Measurements from ENCODE around the gene TMEM132D. TPM values are rescaled to one million over a fixed set of nuclear protein-coding genes. Genes with fewer than 3 reads are reported as not detected.

Gene TMEM132D
- total RNA-seq, 5 donors from 2014 or later (not counting 1 experiment from before 2014, with no cell fraction given), result not detected

GRCh38 chr12:129080391-129080790 is 823.4 kb downstream of the TMEM132D start:
- Mint-ChIP-seq H3K4me3 (no peak overlapping the region), H3K36me3 (no peaks in the 10 kb centered on the region), H3K9me3 (peaks cover 0 to 6% (median 0%) of the 10 kb centered on the region in 3 donors), H3K27ac (no peak overlapping the region), H3K27me3 (no peaks in the 10 kb centered on the region), H3K4me1 (no peaks in the 10 kb centered on the region)
- Histone ChIP-seq H3K27me3 (replicated peaks in 1 of 2; ENCODE audit: control insufficient read depth in 2 of 2, extremely low read depth in 1 of 2, insufficient read depth in 2 of 2, low read length in 1 of 2) (peaks cover 0 to 8% of the 10 kb centered on the region in 2 experiments), H3K9me3 (no peaks in the 10 kb centered on the region), H3K36me3 (ENCODE audit: control insufficient read depth in 2 of 2, extremely low read depth in 1 of 2, insufficient read depth in 1 of 2, low read length in 1 of 2) (no peaks in the 10 kb centered on the region), H3K27ac (ENCODE audit: low read length) (no peak overlapping the region), H3K4me3 (ENCODE audit: control insufficient read depth in 1 of 2, extremely low read depth in 1 of 2, low read length in 1 of 2) (no peak overlapping the region), H3K4me1 (ENCODE audit: control insufficient read depth in 1 of 2, extremely low read depth in 1 of 2, insufficient read depth in 2 of 2, low read length in 2 of 2) (no peaks in the 10 kb centered on the region)
- 84% methylated on average over 2 of the region's 5 CpGs for whole genome bisulfite sequencing (ENCODE audit: insufficient coverage)
- ChIA-PET POLR2A (no interaction called here), CTCF (no interaction called here)
- no peak for DNase-seq
- ATAC-seq (replicated peaks in 1 of 4), result no peak

DNA sequence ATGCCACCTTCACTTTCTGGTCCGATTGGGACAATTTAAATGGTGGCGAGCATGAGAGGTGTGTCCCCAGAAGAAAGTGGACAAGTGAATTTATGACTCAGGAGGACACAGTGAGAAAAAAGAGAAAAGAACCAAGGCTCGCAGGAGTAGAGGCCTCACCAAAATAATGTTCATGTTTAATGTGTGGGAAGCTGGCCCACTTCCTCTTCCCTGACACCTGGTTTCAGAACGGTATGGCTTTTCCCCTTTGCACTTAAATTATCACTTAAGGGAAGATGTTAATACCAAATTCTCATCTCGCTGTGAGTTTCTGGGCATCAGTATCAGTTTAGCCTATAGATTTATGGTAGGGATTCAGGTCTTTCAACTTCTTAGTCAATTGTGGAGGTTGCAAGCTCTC is 824.1 kb downstream of the TMEM132D start:
- H3K27me3 Mint-ChIP-seq, result no peaks in the 10 kb centered on the region
- H3K4me3 Mint-ChIP-seq, result no peak overlapping the region
- no peak overlapping the region for H3K27ac Mint-ChIP-seq
- no peaks in the 10 kb centered on the region for H3K36me3 Mint-ChIP-seq
- ChIA-PET POLR2A (no interaction called here), CTCF (no interaction called here)
- no peak overlapping the region for H3K27ac ChIP-seq (ENCODE audit: low read length)
- H3K36me3 ChIP-seq (ENCODE audit: control insufficient read depth in 2 of 2, extremely low read depth in 1 of 2, insufficient read depth in 1 of 2, low read length in 1 of 2), result no peaks in the 10 kb centered on the region
- H3K4me1 Mint-ChIP-seq, result no peaks in the 10 kb centered on the region
- peaks cover 0 to 8% of the 10 kb centered on the region in 2 experiments for H3K27me3 ChIP-seq (replicated peaks in 1 of 2; ENCODE audit: control insufficient read depth in 2 of 2, extremely low read depth in 1 of 2, insufficient read depth in 2 of 2, low read length in 1 of 2)
- ATAC-seq (replicated peaks in 1 of 4), result no peak
- no CpG with 5 or more reads among the region's 5 CpGs for WGBS (ENCODE audit: insufficient coverage)
- H3K4me1 ChIP-seq (ENCODE audit: control insufficient read depth in 1 of 2, extremely low read depth in 1 of 2, insufficient read depth in 2 of 2, low read length in 2 of 2), result no peaks in the 10 kb centered on the region
- H3K9me3 Mint-ChIP-seq, result peaks cover 0 to 6% (median 0%) of the 10 kb centered on the region in 3 donors
- H3K9me3 ChIP-seq, result no peaks in the 10 kb centered on the region
- no peak overlapping the region for H3K4me3 ChIP-seq (ENCODE audit: control insufficient read depth in 1 of 2, extremely low read depth in 1 of 2, low read length in 1 of 2)
- DNase-seq, result no peak

- Histone ChIP-seq H3K27ac (ENCODE audit: low read length) (no peak overlapping the region), H3K36me3 (ENCODE audit: control insufficient read depth in 2 of 2, extremely low read depth in 1 of 2, insufficient read depth in 1 of 2, low read length in 1 of 2) (no peaks in the 10 kb centered on the region), H3K4me1 (ENCODE audit: control insufficient read depth in 1 of 2, extremely low read depth in 1 of 2, insufficient read depth in 2 of 2, low read length in 2 of 2) (no peaks in the 10 kb centered on the region), H3K9me3 (no peaks in the 10 kb centered on the region), H3K27me3 (replicated peaks in 1 of 2; ENCODE audit: control insufficient read depth in 2 of 2, extremely low read depth in 1 of 2, insufficient read depth in 2 of 2, low read length in 1 of 2) (peaks cover 0 to 4% of the 10 kb centered on the region in 2 experiments), H3K4me3 (ENCODE audit: control insufficient read depth in 1 of 2, extremely low read depth in 1 of 2, low read length in 1 of 2) (no peak overlapping the region)
- DNase-seq (no peak), ATAC-seq (replicated peaks in 1 of 4) (no peak)
- POLR2A ChIA-PET, result no interaction called here
- Mint-ChIP-seq H3K36me3 (no peaks in the 10 kb centered on the region), H3K27me3 (no peaks in the 10 kb centered on the region), H3K27ac (no peak overlapping the region), H3K9me3 (peaks cover 0 to 6% (median 0%) of the 10 kb centered on the region in 3 donors), H3K4me3 (no peak overlapping the region), H3K4me1 (no peaks in the 10 kb centered on the region)
- 83% methylated on average over 9 of the region's 13 CpGs for WGBS (ENCODE audit: insufficient coverage)
- CTCF ChIA-PET, result no interaction called here
These were observed 827.1 kb downstream of the TMEM132D start for GRCh38 chr12:129076441-129077320.

GRCh38 chr12:129075460-129076208 is 828.2 kb downstream of the TMEM132D start:
- no peak overlapping the region for H3K27ac Mint-ChIP-seq
- H3K36me3 Mint-ChIP-seq, result no peaks in the 10 kb centered on the region
- peaks cover 0 to 6% (median 0%) of the 10 kb centered on the region in 3 donors for H3K9me3 Mint-ChIP-seq
- 80% methylated on average over 2 of the region's 4 CpGs for WGBS (ENCODE audit: insufficient coverage)
- Histone ChIP-seq H3K27ac (ENCODE audit: low read length) (no peak overlapping the region), H3K36me3 (ENCODE audit: control insufficient read depth in 2 of 2, extremely low read depth in 1 of 2, insufficient read depth in 1 of 2, low read length in 1 of 2) (no peaks in the 10 kb centered on the region), H3K9me3 (no peaks in the 10 kb centered on the region), H3K4me1 (ENCODE audit: control insufficient read depth in 1 of 2, extremely low read depth in 1 of 2, insufficient read depth in 2 of 2, low read length in 2 of 2) (no peaks in the 10 kb centered on the region), H3K27me3 (replicated peaks in 1 of 2; ENCODE audit: control insufficient read depth in 2 of 2, extremely low read depth in 1 of 2, insufficient read depth in 2 of 2, low read length in 1 of 2) (no peaks in the 10 kb centered on the region), H3K4me3 (ENCODE audit: control insufficient read depth in 1 of 2, extremely low read depth in 1 of 2, low read length in 1 of 2) (no peak overlapping the region)
- no peak overlapping the region for H3K4me3 Mint-ChIP-seq
- ChIA-PET POLR2A (no interaction called here), CTCF (no interaction called here)
- ATAC-seq (replicated peaks in 1 of 4) (no peak), DNase-seq (no peak)
- H3K27me3 Mint-ChIP-seq, result no peaks in the 10 kb centered on the region
- no peaks in the 10 kb centered on the region for H3K4me1 Mint-ChIP-seq

- no peaks in the 10 kb centered on the region for H3K36me3 Mint-ChIP-seq
- ChIA-PET POLR2A (no interaction called here), CTCF (no interaction called here)
- no peak overlapping the region for H3K4me3 Mint-ChIP-seq
- H3K27ac Mint-ChIP-seq, result no peak overlapping the region
- ATAC-seq (replicated peaks in 1 of 4) (no peak), DNase-seq (no peak)
- Histone ChIP-seq H3K9me3 (no peaks in the 10 kb centered on the region), H3K27me3 (replicated peaks in 1 of 2; ENCODE audit: control insufficient read depth in 2 of 2, extremely low read depth in 1 of 2, insufficient read depth in 2 of 2, low read length in 1 of 2) (peaks cover 0 to 5% of the 10 kb centered on the region in 2 experiments), H3K4me3 (ENCODE audit: control insufficient read depth in 1 of 2, extremely low read depth in 1 of 2, low read length in 1 of 2) (no peak overlapping the region), H3K27ac (ENCODE audit: low read length) (no peak overlapping the region), H3K36me3 (ENCODE audit: control insufficient read depth in 2 of 2, extremely low read depth in 1 of 2, insufficient read depth in 1 of 2, low read length in 1 of 2) (no peaks in the 10 kb centered on the region), H3K4me1 (ENCODE audit: control insufficient read depth in 1 of 2, extremely low read depth in 1 of 2, insufficient read depth in 2 of 2, low read length in 2 of 2) (no peaks in the 10 kb centered on the region)
- H3K27me3 Mint-ChIP-seq, result no peaks in the 10 kb centered on the region
- whole genome bisulfite sequencing (ENCODE audit: insufficient coverage), result 43% methylated on average over 2 of the region's 6 CpGs
- H3K4me1 Mint-ChIP-seq, result no peaks in the 10 kb centered on the region
- peaks cover 0 to 6% (median 0%) of the 10 kb centered on the region in 3 donors for H3K9me3 Mint-ChIP-seq
These were observed 829.4 kb downstream of the TMEM132D start for GRCh38 chr12:129074379-129074778.

DNA sequence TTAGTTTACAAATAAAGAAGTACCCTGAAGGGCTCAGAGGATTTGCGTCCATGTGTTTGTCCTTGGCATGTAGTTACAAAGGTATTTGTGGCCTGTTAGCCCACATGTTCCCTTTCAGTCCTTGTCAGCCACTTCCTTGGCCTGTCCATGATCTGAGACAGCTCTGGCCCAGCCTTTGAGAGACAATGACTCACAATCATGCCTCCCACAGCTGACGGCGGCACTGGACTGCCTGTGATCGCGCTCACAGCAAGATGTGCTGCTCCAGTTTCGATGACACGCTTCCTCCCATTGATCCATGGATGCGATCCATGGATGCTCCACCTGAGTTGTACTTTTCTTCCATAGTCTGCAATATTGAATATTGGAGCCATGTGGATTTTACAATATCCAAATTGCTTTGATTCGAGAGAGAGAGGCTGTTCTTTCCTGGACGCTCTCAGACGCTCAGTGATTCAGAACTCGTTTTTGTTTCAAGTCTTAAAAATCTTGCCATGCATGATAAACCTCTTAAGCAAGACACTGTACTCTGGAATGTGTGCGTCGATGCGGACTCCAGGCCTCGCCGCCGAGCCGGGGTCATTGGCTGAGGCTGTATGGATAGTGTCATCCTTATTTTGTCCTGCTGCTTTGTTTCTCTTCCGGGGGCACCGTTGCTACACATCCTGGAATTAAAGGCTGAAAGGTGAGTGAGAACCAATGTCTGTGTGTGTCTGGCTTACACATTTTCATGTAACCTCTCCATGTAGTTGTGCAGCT is 830.5 kb downstream of the TMEM132D start:
- H3K9me3 ChIP-seq, result no peaks in the 10 kb centered on the region
- ATAC-seq (replicated peaks in 1 of 4), result no peak
- H3K4me1 ChIP-seq (ENCODE audit: control insufficient read depth in 1 of 2, extremely low read depth in 1 of 2, insufficient read depth in 2 of 2, low read length in 2 of 2), result no peaks in the 10 kb centered on the region
- ChIA-PET POLR2A (no interaction called here), CTCF (no interaction called here)
- Mint-ChIP-seq H3K27ac (no peak overlapping the region), H3K27me3 (no peaks in the 10 kb centered on the region), H3K9me3 (peaks cover 0 to 6% (median 0%) of the 10 kb centered on the region in 3 donors), H3K36me3 (no peaks in the 10 kb centered on the region), H3K4me3 (no peak overlapping the region), H3K4me1 (no peaks in the 10 kb centered on the region)
- peaks cover 0 to 6% of the 10 kb centered on the region in 2 experiments for H3K27me3 ChIP-seq (replicated peaks in 1 of 2; ENCODE audit: control insufficient read depth in 2 of 2, extremely low read depth in 1 of 2, insufficient read depth in 2 of 2, low read length in 1 of 2)
- no peak overlapping the region for H3K27ac ChIP-seq (ENCODE audit: low read length)
- no peak for DNase-seq
- WGBS (ENCODE audit: insufficient coverage), result 95% methylated on average over 14 of the region's 21 CpGs
- H3K36me3 ChIP-seq (ENCODE audit: control insufficient read depth in 2 of 2, extremely low read depth in 1 of 2, insufficient read depth in 1 of 2, low read length in 1 of 2), result no peaks in the 10 kb centered on the region
- no peak overlapping the region for H3K4me3 ChIP-seq (ENCODE audit: control insufficient read depth in 1 of 2, extremely low read depth in 1 of 2, low read length in 1 of 2)

Measured in T-cell (primary cell).